ENCODE measurements around the gene GAA. TPM values are rescaled to one million over a fixed set of nuclear protein-coding genes. Genes with fewer than 3 reads are reported as not detected.
A peak's percentile ranks its signal among the peaks of the same experiment; 100 is the strongest.

GAA gene
- total RNA-seq, 1 donor from 2014 or later = 15.2 TPM

GRCh38 chr17:80083136-80083661 lies 18.2 kb upstream of the GAA start:
- Mint-ChIP-seq H3K36me3 (peaks cover 3% of the 10 kb centered on the region), H3K27ac (no peak overlapping the region), H3K4me3 (no peak overlapping the region), H3K27me3 (ENCODE audit: insufficient read depth, low read depth) (peaks cover 2% of the 10 kb centered on the region), H3K4me1 (peaks cover 8% of the 10 kb centered on the region), H3K9me3 (no peaks in the 10 kb centered on the region)
- H3K9ac ChIP-seq = no peak overlapping the region
- H3K27ac ChIP-seq = no peak overlapping the region
- no peaks in the 10 kb centered on the region for H3K27me3 ChIP-seq
- no peaks in the 10 kb centered on the region for H3K79me2 ChIP-seq (ENCODE audit: low read depth)
- no peaks in the 10 kb centered on the region for H3K4me1 ChIP-seq
- no peaks in the 10 kb centered on the region for H3F3A ChIP-seq (ENCODE audit: low read depth)
- H2AFZ ChIP-seq (replicated peaks) = peak overlapping the region; percentile 44
- no peak for DNase-seq (ENCODE audit: low spot score)
- no peaks in the 10 kb centered on the region for H3K36me3 ChIP-seq
- no peak for TF ChIP-seq CTCF (IDR thresholded peaks at IDR 0.05)
- TF ChIP-seq EZH2 (IDR thresholded peaks at IDR 0.05) = no peak
- TF ChIP-seq EZH2phosphoT487 (IDR thresholded peaks at IDR 0.05) = no peak
- H3K9me3 ChIP-seq (ENCODE audit: low read depth) = no peaks in the 10 kb centered on the region
- H3K4me2 ChIP-seq = no peak overlapping the region
- H4K20me1 ChIP-seq (ENCODE audit: low read depth) = no peaks in the 10 kb centered on the region
- no peak overlapping the region for H3K4me3 ChIP-seq

DNA sequence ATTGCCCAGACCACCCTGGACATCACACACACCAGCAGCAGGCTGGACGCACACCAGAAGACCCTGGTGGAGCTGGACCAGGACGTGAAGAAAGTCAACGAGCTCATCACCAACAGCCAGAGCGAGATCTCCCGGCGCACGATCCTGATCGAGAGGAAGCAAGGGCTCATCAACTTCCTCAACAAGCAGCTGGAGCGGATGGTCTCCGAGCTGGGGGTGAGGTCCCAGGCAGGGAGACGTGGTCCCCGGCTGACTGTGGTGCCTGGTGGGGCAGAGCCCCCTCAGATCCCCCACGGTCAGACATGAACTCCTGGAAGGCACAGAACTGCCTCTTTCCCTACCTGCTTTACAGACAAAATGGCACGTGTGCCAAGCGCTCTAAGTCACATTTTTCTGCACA lies 16.6 kb upstream of the GAA start:
- H4K20me1 ChIP-seq (ENCODE audit: low read depth) = no peaks in the 10 kb centered on the region
- H2AFZ ChIP-seq (replicated peaks) = no peak overlapping the region
- no peak overlapping the region for H3K27ac Mint-ChIP-seq
- H3K27me3 Mint-ChIP-seq (ENCODE audit: insufficient read depth, low read depth) = peaks cover 2% of the 10 kb centered on the region
- no peaks in the 10 kb centered on the region for H3K36me3 ChIP-seq
- H3K4me3 Mint-ChIP-seq = no peak overlapping the region
- no peak for TF ChIP-seq CTCF (IDR thresholded peaks at IDR 0.05)
- TF ChIP-seq EZH2 (IDR thresholded peaks at IDR 0.05) = no peak
- TF ChIP-seq EZH2phosphoT487 (IDR thresholded peaks at IDR 0.05) = no peak
- H3K4me1 Mint-ChIP-seq = peaks cover 8% of the 10 kb centered on the region
- no peak overlapping the region for H3K9ac ChIP-seq
- H3K36me3 Mint-ChIP-seq = peaks cover 3% of the 10 kb centered on the region
- no peaks in the 10 kb centered on the region for H3K4me1 ChIP-seq
- H3K27me3 ChIP-seq = no peaks in the 10 kb centered on the region
- DNase-seq (ENCODE audit: low spot score) = no peak
- no peak overlapping the region for H3K4me3 ChIP-seq
- no peak overlapping the region for H3K4me2 ChIP-seq
- no peaks in the 10 kb centered on the region for H3K9me3 Mint-ChIP-seq
- H3K27ac ChIP-seq = no peak overlapping the region
- H3K79me2 ChIP-seq (ENCODE audit: low read depth) = no peaks in the 10 kb centered on the region
- no peaks in the 10 kb centered on the region for H3F3A ChIP-seq (ENCODE audit: low read depth)
- H3K9me3 ChIP-seq (ENCODE audit: low read depth) = no peaks in the 10 kb centered on the region

DNA sequence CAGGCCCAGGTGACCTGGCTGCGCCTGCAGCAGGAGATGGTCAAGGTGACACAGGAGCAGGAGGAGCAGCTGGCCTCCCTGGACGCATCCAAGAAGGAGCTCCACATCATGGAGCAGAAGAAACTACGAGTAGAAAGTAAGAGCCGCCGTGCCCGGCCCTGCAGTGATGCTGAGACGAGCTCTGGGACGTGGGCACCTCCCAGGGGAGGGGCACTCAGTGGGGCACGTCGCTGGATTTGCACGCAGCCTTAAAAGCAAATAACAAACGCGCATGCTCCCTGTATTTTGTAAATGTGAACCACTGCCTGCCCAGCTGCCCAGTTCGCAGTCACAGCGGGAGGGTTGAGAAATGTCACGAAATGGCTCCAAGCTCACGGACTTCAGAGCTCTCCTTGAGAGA lies 15.3 kb upstream of the GAA start:
- no peak overlapping the region for H3K27ac Mint-ChIP-seq
- no peaks in the 10 kb centered on the region for H3K27me3 ChIP-seq

More for the DNA sequence above, 15.3 kb upstream of the GAA start:
- Histone ChIP-seq H3F3A (ENCODE audit: low read depth) (no peaks in the 10 kb centered on the region), H3K4me1 (no peaks in the 10 kb centered on the region), H3K9me3 (ENCODE audit: low read depth) (no peaks in the 10 kb centered on the region), H3K27ac (no peak overlapping the region), H3K4me3 (no peak overlapping the region), H3K4me2 (no peak overlapping the region), H3K79me2 (ENCODE audit: low read depth) (no peaks in the 10 kb centered on the region), H2AFZ (replicated peaks) (no peak overlapping the region), H3K9ac (no peak overlapping the region), H4K20me1 (ENCODE audit: low read depth) (no peaks in the 10 kb centered on the region), H3K36me3 (no peaks in the 10 kb centered on the region)
- Mint-ChIP-seq H3K9me3 (no peaks in the 10 kb centered on the region), H3K36me3 (peaks cover 10% of the 10 kb centered on the region), H3K4me1 (no peaks in the 10 kb centered on the region), H3K27me3 (ENCODE audit: insufficient read depth, low read depth) (peaks cover 2% of the 10 kb centered on the region), H3K4me3 (no peak overlapping the region)
- no peak for DNase-seq (ENCODE audit: low spot score)
- TF ChIP-seq EZH2phosphoT487 (IDR thresholded peaks at IDR 0.05) (no peak), CTCF (IDR thresholded peaks at IDR 0.05) (no peak), EZH2 (IDR thresholded peaks at IDR 0.05) (no peak)
